Measurements from ENCODE around the gene DDX23. TPM values are rescaled to one million over a fixed set of nuclear protein-coding genes. Genes with fewer than 3 reads are reported as not detected.
A peak's percentile ranks its signal among the peaks of the same experiment; 100 is the strongest.

Gene DDX23
- total and polyA plus RNA-seq, 2 of the 4 experiments (the other 2 are of a cell fraction), result 61.8 to 81.9 TPM

DNA sequence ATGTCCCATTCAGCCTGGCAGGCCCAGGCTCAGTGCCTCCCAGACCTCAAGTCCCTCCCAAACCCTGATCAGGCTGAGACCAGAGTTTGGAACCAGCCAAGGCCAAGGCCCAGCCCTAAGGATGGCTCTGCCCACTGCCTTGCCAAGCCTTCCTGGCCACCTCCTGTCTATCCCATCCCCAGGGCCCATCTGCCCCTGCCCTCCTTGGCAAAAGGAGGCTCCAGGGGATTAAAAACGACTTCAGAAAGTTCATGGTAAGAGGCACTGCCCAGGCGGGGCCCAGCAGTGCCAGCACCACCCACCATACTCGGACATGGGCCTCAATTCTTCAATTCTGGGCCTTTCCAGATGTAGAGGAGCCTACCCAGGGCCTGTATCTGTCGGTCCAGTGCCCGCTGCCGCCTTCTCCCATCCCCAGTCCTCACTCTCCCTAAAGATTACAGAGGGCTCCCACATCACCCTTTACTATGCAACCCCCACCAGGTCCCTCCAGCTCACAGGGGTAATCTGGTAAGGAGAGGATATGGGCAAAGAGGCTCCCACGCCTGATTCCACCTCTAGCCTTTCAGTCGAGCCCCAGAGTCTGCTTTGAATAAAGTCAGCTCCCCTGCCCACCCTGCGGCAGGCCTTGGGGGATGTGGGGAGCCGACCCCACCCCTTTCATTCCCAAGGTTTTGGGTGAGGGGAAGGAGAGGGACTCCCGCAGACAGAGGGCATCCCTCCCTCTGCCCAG lies 64.0 kb downstream of the DDX23 start:
- intact Hi-C loops (cut with micrococcal nuclease), result loop anchor here (2.0 kb wide), 1 partner anchor 23 kb away; no protein-coding TSS in a partner anchor
- Histone ChIP-seq H2BK5ac (ENCODE audit: low read depth, low read length, poor library complexity, severe bottlenecking) (peak overlapping the region; percentile 8), H3K9me1 (ENCODE audit: insufficient read depth, low read length) (peaks cover 27% of the 10 kb centered on the region), H3K4ac (ENCODE audit: low read depth, low read length) (peak overlapping the region; percentile 81), H2BK20ac (ENCODE audit: low read depth, low read length) (no peak overlapping the region), H3K4me3 (ENCODE audit: insufficient read depth, low read depth, low read length) (peak overlapping the region; percentile 86), H3K36me3 (ENCODE audit: control insufficient read depth, insufficient read depth, low read length) (peaks cover 3% of the 10 kb centered on the region; the same call in 1 of the 2 replicates), H4K8ac (ENCODE audit: low read depth in 2 of 2, low read length in 2 of 2) (peak overlapping the region; percentile 25 to 75; a peak in 1 of 4 replicates), H3K14ac (replicated peaks; ENCODE audit: low read depth, low read length) (peak overlapping the region; percentile 68), H3K9ac (ENCODE audit: low read depth, low read length) (peak overlapping the region; percentile 82), H2AFZ (replicated peaks; ENCODE audit: low read length, poor library complexity) (peak overlapping the region; percentile 100), H3K27ac (ENCODE audit: insufficient read depth, low read length) (peak overlapping the region; percentile 65), H4K20me1 (ENCODE audit: insufficient read depth, low read length) (peaks cover 28% of the 10 kb centered on the region), H3K27me3 (ENCODE audit: control insufficient read depth, insufficient read depth, low read length) (no peaks in the 10 kb centered on the region), H4K91ac (ENCODE audit: insufficient read depth, low read depth, low read length) (peak overlapping the region; percentile 49; the same call in 1 of the 2 replicates), H3K9me3 (ENCODE audit: control insufficient read depth, insufficient read depth, low read length) (no peaks in the 10 kb centered on the region), H4K5ac (ENCODE audit: low read depth, low read length) (no peak overlapping the region), H2BK120ac (ENCODE audit: low read depth, low read length) (no peak overlapping the region), H3K4me1 (ENCODE audit: control insufficient read depth, insufficient read depth, low read length) (peaks cover 11% of the 10 kb centered on the region), H3K23ac (ENCODE audit: low read depth, low read length) (peak overlapping the region; percentile 80; the same call in 1 of the 2 replicates), H3K4me2 (ENCODE audit: low read depth, low read length) (peak overlapping the region; percentile 92), H2AK9ac (replicated peaks; ENCODE audit: low read depth, low read length, poor library complexity) (peak overlapping the region; percentile 93), H3K18ac (ENCODE audit: low read depth, low read length) (no peak overlapping the region), H2BK15ac (ENCODE audit: low read depth, low read length) (no peak overlapping the region), H3K56ac (ENCODE audit: extremely low read depth, insufficient read depth, low read length) (peak overlapping the region; percentile 39; the same call in 1 of the 2 replicates), H3K79me1 (ENCODE audit: low read depth in 1 of 2, low read length in 2 of 2) (peaks cover 30 to 44% of the 10 kb centered on the region in 2 experiments), H2AK5ac (ENCODE audit: low read depth, low read length) (peak overlapping the region; percentile 63)
- ATAC-seq (ENCODE audit: low read depth) (peak; percentile 13), DNase-seq (no peak)
- TF ChIP-seq MAFK (IDR thresholded peaks at IDR 0.05; ENCODE audit: low read depth, low read length) (no peak), POLR2A (IDR thresholded peaks at IDR 0.05; ENCODE audit: low read depth, low read length) (no peak), MXI1 (IDR thresholded peaks at IDR 0.05; ENCODE audit: borderline replicate concordance, low read depth, low read length) (peak; percentile 6; the same call in 1 of the 2 replicates), RFX5 (IDR thresholded peaks at IDR 0.05; ENCODE audit: low read depth, low read length) (no peak), RCOR1 (IDR thresholded peaks at IDR 0.05; ENCODE audit: insufficient replicate concordance, low read length) (no peak), CHD1 (IDR thresholded peaks at IDR 0.05; ENCODE audit: low read depth, low read length) (no peak)
- ChIA-PET POLR2A (ENCODE audit: unreplicated experiment) (no interaction called here), CTCF (interaction anchor here (1.0 kb wide), 1 partner anchor 35 kb away, joined by 4 read pairs; no protein-coding TSS in a partner anchor)
- in situ Hi-C loops (cut with MboI; ENCODE audit: low sequenced_read_pairs), result loop anchor here (25.0 kb wide), 1 partner anchor 251 kb away; the partner anchor contains the start of gene OR8S1
- WGBS, 2 experiments (ENCODE audit: extremely low coverage in 2 of 2, insufficient read length in 1 of 2), result no CpG with 5 or more reads among the region's 11 CpGs
- no TSS peak for BruUV-seq (replicated peaks)
- dilution Hi-C loops (cut with HindIII; ENCODE audit: low sequenced_read_pairs, unreplicated experiment), result no loop called here
